Measurements from ENCODE around the gene ADH7.

Gene ADH7

GRCh38 chr4:99435154-99435553 is at the start of gene ADH7:
TSS of gene ADH7 (minus strand) at chr4:99435342. CDS start at chr4:99435233, 109 bp downstream.
- H3K27me3 ChIP-seq (replicated peaks; ENCODE audit: control insufficient read depth, insufficient read depth, low read length): no peaks in the 10 kb centered on the region

DNA sequence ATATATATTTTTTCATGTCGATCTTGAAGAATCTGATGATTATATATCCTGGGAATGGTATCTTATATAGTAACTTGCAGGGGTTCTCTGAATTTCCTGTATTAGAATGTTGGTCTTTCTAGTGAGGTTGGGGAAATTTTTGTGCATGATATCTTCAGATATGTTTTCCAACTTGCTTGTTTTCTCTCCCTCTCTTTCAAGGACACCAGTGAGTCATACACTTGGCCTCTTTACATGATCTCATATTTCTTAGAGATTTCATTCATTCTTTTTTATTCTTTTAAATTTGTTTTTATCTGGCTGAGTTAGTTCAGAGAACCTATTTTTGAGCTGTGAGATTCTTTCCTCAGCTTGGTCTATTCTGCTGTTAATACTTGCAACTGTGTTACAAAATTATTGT is 48.5 kb upstream of the ADH7 start:
- no peak overlapping the region for H3K4me3 ChIP-seq (replicated peaks; ENCODE audit: low read depth, low read length)

More at GRCh38 chr4:99435154-99435553, at the start of gene ADH7:
- DNase-seq (ENCODE audit: extremely low read depth, insufficient read length): no peak
- TF ChIP-seq CTCF (IDR thresholded peaks at IDR 0.05; ENCODE audit: insufficient read depth, low read length, poor library complexity, severe bottlenecking): no peak
- H3K4me3 ChIP-seq (replicated peaks; ENCODE audit: low read depth, low read length): no peak within 1 kb of the TSS
- no peaks in the 10 kb centered on the region for H3K36me3 ChIP-seq (ENCODE audit: control insufficient read depth, insufficient read depth, low read length)

GRCh38 chr4:99473131-99473530 is 38.0 kb upstream of the ADH7 start:
- Histone ChIP-seq H3K36me3 (ENCODE audit: control insufficient read depth, insufficient read depth, low read length) (no peaks in the 10 kb centered on the region), H3K4me3 (replicated peaks; ENCODE audit: low read depth, low read length) (no peak overlapping the region), H3K27me3 (replicated peaks; ENCODE audit: control insufficient read depth, insufficient read depth, low read length) (no peaks in the 10 kb centered on the region)
- DNase-seq (ENCODE audit: extremely low read depth, insufficient read length): no peak
- TF ChIP-seq CTCF (IDR thresholded peaks at IDR 0.05; ENCODE audit: insufficient read depth, low read length, poor library complexity, severe bottlenecking): no peak

More for the DNA sequence above, 48.5 kb upstream of the ADH7 start:
- Histone ChIP-seq H3K27me3 (replicated peaks; ENCODE audit: control insufficient read depth, insufficient read depth, low read length) (no peaks in the 10 kb centered on the region), H3K36me3 (ENCODE audit: control insufficient read depth, insufficient read depth, low read length) (no peaks in the 10 kb centered on the region)
- no peak for DNase-seq (ENCODE audit: extremely low read depth, insufficient read length)
- TF ChIP-seq CTCF (IDR thresholded peaks at IDR 0.05; ENCODE audit: insufficient read depth, low read length, poor library complexity, severe bottlenecking): no peak

DNA sequence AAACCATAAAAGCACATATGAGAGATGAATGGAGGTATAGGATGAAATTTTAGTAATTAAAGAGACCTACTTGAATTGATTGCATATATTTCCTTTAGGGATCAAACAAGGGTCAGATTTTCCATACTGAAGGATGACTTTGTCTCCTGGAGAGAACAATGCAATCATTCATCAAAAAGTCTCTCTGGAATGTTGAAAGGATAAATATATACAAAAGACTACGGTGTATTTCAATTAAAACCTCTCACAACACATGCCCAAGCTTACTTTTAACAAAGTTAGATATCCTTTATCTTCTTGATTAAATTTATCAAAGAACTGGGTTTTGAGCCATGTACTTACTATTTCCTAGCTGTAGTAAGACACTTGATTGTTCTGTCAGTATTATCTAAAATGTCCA is 36.8 kb upstream of the ADH7 start:
- no peak for TF ChIP-seq CTCF (IDR thresholded peaks at IDR 0.05; ENCODE audit: insufficient read depth, low read length, poor library complexity, severe bottlenecking)
- no peak overlapping the region for H3K4me3 ChIP-seq (replicated peaks; ENCODE audit: low read depth, low read length)

GRCh38 chr4:99471349-99471748 is 36.2 kb upstream of the ADH7 start:
- TF ChIP-seq CTCF (IDR thresholded peaks at IDR 0.05; ENCODE audit: insufficient read depth, low read length, poor library complexity, severe bottlenecking): no peak
- H3K36me3 ChIP-seq (ENCODE audit: control insufficient read depth, insufficient read depth, low read length): no peaks in the 10 kb centered on the region
- no peaks in the 10 kb centered on the region for H3K27me3 ChIP-seq (replicated peaks; ENCODE audit: control insufficient read depth, insufficient read depth, low read length)
- DNase-seq (ENCODE audit: extremely low read depth, insufficient read length): no peak
- no peak overlapping the region for H3K4me3 ChIP-seq (replicated peaks; ENCODE audit: low read depth, low read length)

More for the DNA sequence above, 36.8 kb upstream of the ADH7 start:
- no peaks in the 10 kb centered on the region for H3K36me3 ChIP-seq (ENCODE audit: control insufficient read depth, insufficient read depth, low read length)
- no peaks in the 10 kb centered on the region for H3K27me3 ChIP-seq (replicated peaks; ENCODE audit: control insufficient read depth, insufficient read depth, low read length)
- DNase-seq (ENCODE audit: extremely low read depth, insufficient read length): no peak

- Histone ChIP-seq H3K4me3 (replicated peaks; ENCODE audit: low read depth, low read length) (no peak overlapping the region), H3K36me3 (ENCODE audit: control insufficient read depth, insufficient read depth, low read length) (no peaks in the 10 kb centered on the region), H3K27me3 (replicated peaks; ENCODE audit: control insufficient read depth, insufficient read depth, low read length) (no peaks in the 10 kb centered on the region)
- no peak for DNase-seq (ENCODE audit: extremely low read depth, insufficient read length)
- no peak for TF ChIP-seq CTCF (IDR thresholded peaks at IDR 0.05; ENCODE audit: insufficient read depth, low read length, poor library complexity, severe bottlenecking)
These were observed 33.7 kb upstream of the ADH7 start for GRCh38 chr4:99468889-99469288.
